K562 (cell line): ENCODE data around the gene SF3B4.
"Not testable (repeated sequence)": the region's sequence is repeated elsewhere in the genome, so short reads cannot be mapped to it uniquely, and the experiment has no call there.

Source experiments
- CTCF ChIP-seq, 3 experiments: IDR thresholded peaks in 2 of 3; conservative IDR thresholded peaks in 1 of 3; 2 replicates each; pipeline ENCODE4 v1.5.1; 2011 to 2012; ENCODE audit warnings: low read length in 3 of 3, mild to moderate bottlenecking in 3 of 3, control low read depth in 2 of 3, improper control_type of control experiment in 1 of 3, inconsistent platforms in 1 of 3, low read depth in 1 of 3, mixed read lengths in 1 of 3, moderate library complexity in 1 of 3; ENCODE audit not compliant: insufficient read depth in 2 of 3
- EP400 ChIP-seq: fragments of 450-650 bp; IDR thresholded peaks from 2 replicates; pipeline ENCODE4 v1.6.1; 2017; ENCODE audit warnings: antibody characterized with exemption, mild to moderate bottlenecking, moderate library complexity
- ETS2 ChIP-seq: IDR thresholded peaks from 2 replicates; pipeline ENCODE4 v1.6.1; 2016; ENCODE audit warnings: borderline replicate concordance, missing genetic modification characterization, mild to moderate bottlenecking, moderate library complexity, missing compliant biosample characterization; ENCODE audit not compliant: poor library complexity, severe bottlenecking
- FOXJ3 ChIP-seq: sonication (generic); formaldehyde crosslinking; IDR thresholded peaks from 2 replicates; pipeline ENCODE4 v1.4.0; 2020; ENCODE audit warnings: mild to moderate bottlenecking, missing genetic modification reagents
- HMGXB4 ChIP-seq: sonication (generic); formaldehyde crosslinking; IDR thresholded peaks from 2 replicates; pipeline ENCODE4 v1.8.1; 2023; ENCODE audit warnings: mild to moderate bottlenecking, missing genetic modification reagents
- KDM1A ChIP-seq, 2 experiments: fragments of 450-650 bp; IDR thresholded peaks; 2 replicates each; pipeline ENCODE4 v1.6.1; 2016; ENCODE audit warnings: mild to moderate bottlenecking in 2 of 2
- MAX ChIP-seq: sonication (generic); formaldehyde crosslinking; IDR thresholded peaks from 2 replicates; pipeline ENCODE4 v1.9.0; 2022; ENCODE audit warnings: mild to moderate bottlenecking, missing genetic modification reagents
- SP1 ChIP-seq: sonication (generic); formaldehyde crosslinking; IDR thresholded peaks from 2 replicates; pipeline ENCODE4 v1.8.1; 2022; ENCODE audit warnings: mild to moderate bottlenecking, missing genetic modification reagents
- TAF1 ChIP-seq: IDR thresholded peaks from 2 replicates; pipeline ENCODE4 v1.6.1; 2011; ENCODE audit warnings: mild to moderate bottlenecking, low read length, moderate library complexity; ENCODE audit not compliant: insufficient read depth, control insufficient read depth, severe bottlenecking; ENCODE audit errors: extremely low read depth
- ZBTB17 ChIP-seq: fragments of 450-650 bp; formaldehyde crosslinking; IDR thresholded peaks from 2 replicates; pipeline ENCODE4 v1.4.0; 2020; ENCODE audit warnings: mild to moderate bottlenecking
- ZKSCAN1 ChIP-seq: fragments of 150-350 bp; IDR thresholded peaks from 2 replicates; pipeline ENCODE4 v1.6.1; 2016; ENCODE audit warnings: low read depth, low read length
- TF ChIP-seq, protein P1 (sequence below), 2 experiments: fragments of 450-650 bp; formaldehyde crosslinking in 1 of 2; IDR thresholded peaks; 2 replicates each; pipeline versions ENCODE4 v1.4.0 to v1.6.1; 2014 to 2020; ENCODE audit warnings: mild to moderate bottlenecking in 2 of 2, borderline replicate concordance in 1 of 2, low read depth in 1 of 2

- TF ChIP-seq FOXJ3 (CRISPR knock-in tag); MAX (CRISPR knock-in tag); ETS2; ZKSCAN1; CTCF (IDR thresholded peaks at IDR 0.05 in 2 of 3, conservative IDR thresholded peaks at IDR 0.05 in 1 of 3; ENCODE audit: insufficient read depth in 2 of 3, low read depth in 1 of 3, low read length in 3 of 3); ZBTB17 (CRISPR knock-in tag); EP400; HMGXB4; TAF1; SP1 (CRISPR knock-in tag); KDM1A (IDR thresholded peaks at IDR 0.05): not testable (repeated sequence)
- TF ChIP-seq, protein P1, sequence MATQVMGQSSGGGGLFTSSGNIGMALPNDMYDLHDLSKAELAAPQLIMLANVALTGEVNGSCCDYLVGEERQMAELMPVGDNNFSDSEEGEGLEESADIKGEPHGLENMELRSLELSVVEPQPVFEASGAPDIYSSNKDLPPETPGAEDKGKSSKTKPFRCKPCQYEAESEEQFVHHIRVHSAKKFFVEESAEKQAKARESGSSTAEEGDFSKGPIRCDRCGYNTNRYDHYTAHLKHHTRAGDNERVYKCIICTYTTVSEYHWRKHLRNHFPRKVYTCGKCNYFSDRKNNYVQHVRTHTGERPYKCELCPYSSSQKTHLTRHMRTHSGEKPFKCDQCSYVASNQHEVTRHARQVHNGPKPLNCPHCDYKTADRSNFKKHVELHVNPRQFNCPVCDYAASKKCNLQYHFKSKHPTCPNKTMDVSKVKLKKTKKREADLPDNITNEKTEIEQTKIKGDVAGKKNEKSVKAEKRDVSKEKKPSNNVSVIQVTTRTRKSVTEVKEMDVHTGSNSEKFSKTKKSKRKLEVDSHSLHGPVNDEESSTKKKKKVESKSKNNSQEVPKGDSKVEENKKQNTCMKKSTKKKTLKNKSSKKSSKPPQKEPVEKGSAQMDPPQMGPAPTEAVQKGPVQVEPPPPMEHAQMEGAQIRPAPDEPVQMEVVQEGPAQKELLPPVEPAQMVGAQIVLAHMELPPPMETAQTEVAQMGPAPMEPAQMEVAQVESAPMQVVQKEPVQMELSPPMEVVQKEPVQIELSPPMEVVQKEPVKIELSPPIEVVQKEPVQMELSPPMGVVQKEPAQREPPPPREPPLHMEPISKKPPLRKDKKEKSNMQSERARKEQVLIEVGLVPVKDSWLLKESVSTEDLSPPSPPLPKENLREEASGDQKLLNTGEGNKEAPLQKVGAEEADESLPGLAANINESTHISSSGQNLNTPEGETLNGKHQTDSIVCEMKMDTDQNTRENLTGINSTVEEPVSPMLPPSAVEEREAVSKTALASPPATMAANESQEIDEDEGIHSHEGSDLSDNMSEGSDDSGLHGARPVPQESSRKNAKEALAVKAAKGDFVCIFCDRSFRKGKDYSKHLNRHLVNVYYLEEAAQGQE (IDR thresholded peaks at IDR 0.05; ENCODE audit: borderline replicate concordance): not testable (repeated sequence)
- TF ChIP-seq, protein P1 (CRISPR knock-in tag; IDR thresholded peaks at IDR 0.05; ENCODE audit: low read depth): not testable (repeated sequence)
These were observed 11.0 kb upstream of the SF3B4 start for GRCh38 chr1:149938668-149939003.
